Naive thymus-derived CD4-positive, alpha-beta T cell (primary cell): ENCODE results near the gene STON2. TPM values are rescaled to one million over a fixed set of nuclear protein-coding genes. Genes with fewer than 3 reads are reported as not detected.

ENCODE experiments used
- ATAC-seq: fragments of 150-1000 bp; cut with Tn5 transposase; 2 replicates; pipeline ENCODE4 v1.10.0; 2021; ENCODE audit warnings: mild to moderate bottlenecking, moderate library complexity
- CTCF ChIA-PET: fragments of 350-600 bp; sonication (Branson Sonifier 250); formaldehyde crosslinking; loops from one replicate; lab custom pipeline; 2021; ENCODE audit warnings: antibody characterized with exemption; lab: Charles Lee
- POLR2A ChIA-PET: fragments of 350-600 bp; sonication (Branson Sonifier 250); formaldehyde crosslinking; loops from one replicate; lab custom pipeline; 2021; ENCODE audit warnings: antibody characterized with exemption, inconsistent platforms; lab: Charles Lee
- DNase-seq, 9 donors: peaks; one replicate each; pipeline versions ENCODE4 v3.0.0 to v3.0.0-alpha.2; 2020 to 2022; ENCODE audit warnings: mixed read lengths in 1 of 9
- H3K27ac ChIP-seq: one replicate; pipeline ENCODE4 v1.7.0; 2013; ENCODE audit warnings: mild to moderate bottlenecking, low read depth, low read length, moderate library complexity
- H3K27me3 ChIP-seq, 2 donors: one replicate each; pipeline ENCODE4 v1.7.0; 2013; ENCODE audit warnings: low read length in 2 of 2, mild to moderate bottlenecking in 2 of 2, moderate library complexity in 2 of 2; ENCODE audit not compliant: control insufficient read depth in 2 of 2, insufficient read depth in 2 of 2
- H3K36me3 ChIP-seq, 3 experiments: 1 replicate in 2 of 3; 2 replicates in 1 of 3; pipeline ENCODE4 v1.7.0; 2013; ENCODE audit warnings: low read length in 3 of 3, mild to moderate bottlenecking in 3 of 3, moderate library complexity in 1 of 3; ENCODE audit not compliant: insufficient read depth in 3 of 3, control insufficient read depth in 2 of 3
- H3K4me1 ChIP-seq, 2 donors: one replicate each; pipeline ENCODE4 v1.7.0; 2013; ENCODE audit warnings: low read length in 2 of 2, mild to moderate bottlenecking in 2 of 2, moderate library complexity in 1 of 2; ENCODE audit not compliant: control insufficient read depth in 2 of 2, insufficient read depth in 2 of 2
- H3K4me3 ChIP-seq: 2 replicates; pipeline ENCODE4 v1.7.0; 2013; ENCODE audit warnings: mild to moderate bottlenecking, low read length
- H3K9me3 ChIP-seq, 3 experiments: 1 replicate in 2 of 3; 2 replicates in 1 of 3; pipeline ENCODE4 v1.7.0; 2013; ENCODE audit warnings: low read length in 3 of 3; ENCODE audit not compliant: control insufficient read depth in 2 of 3
- H3K27ac Mint-ChIP-seq, 9 donors: one replicate each; pipeline ENCODE4 v1.8.0; 2020 to 2022; ENCODE audit warnings: mixed read lengths in 9 of 9, mild to moderate bottlenecking in 8 of 9, moderate library complexity in 5 of 9, inconsistent platforms in 2 of 9
- H3K27me3 Mint-ChIP-seq, 5 donors: one replicate each; pipeline ENCODE4 v1.8.0; 2021 to 2022; ENCODE audit warnings: mixed read lengths in 5 of 5, mild to moderate bottlenecking in 1 of 5
- H3K36me3 Mint-ChIP-seq, 5 donors: one replicate each; pipeline ENCODE4 v1.8.0; 2020 to 2022; ENCODE audit warnings: mixed read lengths in 5 of 5, mild to moderate bottlenecking in 3 of 5, inconsistent platforms in 1 of 5
- H3K4me1 Mint-ChIP-seq, 7 donors: one replicate each; pipeline ENCODE4 v1.8.0; 2020 to 2022; ENCODE audit warnings: mixed read lengths in 7 of 7, mild to moderate bottlenecking in 3 of 7, inconsistent platforms in 1 of 7
- H3K4me3 Mint-ChIP-seq, 10 donors: one replicate each; pipeline ENCODE4 v1.8.0; 2020 to 2022; ENCODE audit warnings: mild to moderate bottlenecking in 10 of 10, mixed read lengths in 10 of 10, moderate library complexity in 6 of 10, inconsistent platforms in 2 of 10
- H3K9me3 Mint-ChIP-seq, 11 donors: one replicate each; pipeline ENCODE4 v1.8.0; 2020 to 2022; ENCODE audit warnings: mixed read lengths in 11 of 11, mild to moderate bottlenecking in 4 of 11, inconsistent platforms in 1 of 11, moderate library complexity in 1 of 11
- intact Hi-C, 2 donors: fragments of 100-400 bp; cut with micrococcal nuclease; formaldehyde crosslinking; loops; one replicate each; pipeline ENCODE4 v1.15.1; 2023
- polyA plus RNA-seq, 2 donors: library from polyadenylated mRNA; unstranded; fragments of 300-500 nt; fragmentation: Illumina TruSeq; gene quantifications; one replicate each; pipeline ENCODE4 v1.2.3, GENCODE V29; 2021
- total RNA-seq, 6 experiments: library from RNA in 5 of 6; stranded (reverse) in 5 of 6; gene quantifications; 1 replicate in 5 of 6; 2 replicates in 1 of 6; pipeline ENCODE4 v1.2.3 and lab custom pipeline; 2021 to 2026

Gene STON2
- total and polyA plus RNA-seq, 7 experiments from 2014 or later: 0.19 to 3.4 (median 0.65) TPM; not detected in 4

- Mint-ChIP-seq H3K4me3 (peak overlapping the region in 1 of 10 donors; percentile 13), H3K27me3 (peaks cover 12 to 31% (median 17%) of the 10 kb centered on the region in 5 donors), H3K4me1 (peaks cover 0 to 21% (median 6%) of the 10 kb centered on the region in 7 donors), H3K36me3 (no peaks in the 10 kb centered on the region), H3K27ac (no peak overlapping the region), H3K9me3 (no peaks in the 10 kb centered on the region)
- peak in 1 of 9 donors; percentile 8 for DNase-seq
- H3K36me3 ChIP-seq: no peaks in the 10 kb centered on the region
- ChIA-PET CTCF (interaction anchor here (0.8 to 5.4 kb wide), 2 partner anchors 196 to 200 kb away, joined by 3 to 35 read pairs; no protein-coding TSS in a partner anchor), POLR2A (no interaction called here)
- no peak overlapping the region for H3K4me3 ChIP-seq
- H3K9me3 ChIP-seq: no peaks in the 10 kb centered on the region
- intact Hi-C loops: loop anchor here in 1 of 2 donors (2.0 kb wide), 1 partner anchor 47 kb away; the partner anchor contains the start of gene GTF2A1
- no peak for ATAC-seq
- no peaks in the 10 kb centered on the region for H3K27me3 ChIP-seq
- H3K27ac ChIP-seq: no peak overlapping the region
- no peaks in the 10 kb centered on the region for H3K4me1 ChIP-seq
These were observed 132.1 kb downstream of the STON2 start for GRCh38 chr14:81268016-81268416.

GRCh38 chr14:81265636-81266169, 134.4 kb downstream of the STON2 start:
- no peaks in the 10 kb centered on the region for H3K36me3 ChIP-seq
- H3K27me3 ChIP-seq: no peaks in the 10 kb centered on the region
- H3K27me3 Mint-ChIP-seq: peaks cover 12 to 46% (median 32%) of the 10 kb centered on the region in 5 donors
- H3K4me3 Mint-ChIP-seq: no peak overlapping the region
- ATAC-seq (no peak), DNase-seq (no peak)
- H3K4me3 ChIP-seq: no peak overlapping the region
- no peaks in the 10 kb centered on the region for H3K9me3 ChIP-seq
- H3K4me1 Mint-ChIP-seq: peaks cover 0 to 21% (median 6%) of the 10 kb centered on the region in 7 donors
- H3K9me3 Mint-ChIP-seq: no peaks in the 10 kb centered on the region
- intact Hi-C loops: no loop called here
- H3K36me3 Mint-ChIP-seq: no peaks in the 10 kb centered on the region
- H3K27ac Mint-ChIP-seq: no peak overlapping the region
- H3K27ac ChIP-seq: no peak overlapping the region
- ChIA-PET CTCF (interaction anchor here (0.6 kb wide), 1 partner anchor 108 kb away, joined by 4 read pairs; no protein-coding TSS in a partner anchor), POLR2A (no interaction called here)
- no peaks in the 10 kb centered on the region for H3K4me1 ChIP-seq

DNA sequence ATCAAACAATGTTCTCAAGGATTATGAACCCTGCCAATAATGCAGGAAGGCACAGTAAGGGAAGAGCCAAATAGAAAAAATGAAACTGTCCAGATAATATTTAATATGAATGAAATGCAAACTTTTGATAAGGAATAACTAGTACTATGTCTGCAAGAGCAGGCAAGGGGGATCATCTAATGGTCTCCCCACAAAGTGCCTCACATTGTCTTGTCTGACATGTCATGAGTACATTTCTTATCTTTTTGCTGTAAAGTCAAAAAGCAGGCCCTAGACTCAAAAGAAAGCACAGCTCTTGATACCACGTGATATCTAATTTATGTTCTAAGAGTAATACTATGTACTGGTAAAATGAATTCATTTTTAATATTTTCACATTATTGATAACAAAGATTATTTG, 135.5 kb downstream of the STON2 start:
- H3K4me3 ChIP-seq: no peak overlapping the region
- no peak overlapping the region for H3K27ac ChIP-seq
- Mint-ChIP-seq H3K36me3 (no peaks in the 10 kb centered on the region), H3K9me3 (no peaks in the 10 kb centered on the region), H3K27ac (no peak overlapping the region), H3K4me1 (peaks cover 0 to 21% (median 6%) of the 10 kb centered on the region in 7 donors), H3K4me3 (no peak overlapping the region), H3K27me3 (peaks cover 12 to 46% (median 37%) of the 10 kb centered on the region in 5 donors)
- no peaks in the 10 kb centered on the region for H3K36me3 ChIP-seq
- H3K4me1 ChIP-seq: no peaks in the 10 kb centered on the region
- CTCF ChIA-PET: interaction anchor here (0.6 kb wide), 1 partner anchor 93 kb away, joined by 4 read pairs; no protein-coding TSS in a partner anchor
- ATAC-seq (no peak), DNase-seq (no peak)
- no peaks in the 10 kb centered on the region for H3K9me3 ChIP-seq
- no peaks in the 10 kb centered on the region for H3K27me3 ChIP-seq
- intact Hi-C loops: no loop called here
- POLR2A ChIA-PET: no interaction called here

GRCh38 chr14:81263777-81264410, 136.2 kb downstream of the STON2 start:
- Mint-ChIP-seq H3K4me1 (peaks cover 0 to 17% (median 6%) of the 10 kb centered on the region in 7 donors), H3K9me3 (no peaks in the 10 kb centered on the region), H3K4me3 (no peak overlapping the region), H3K27ac (no peak overlapping the region), H3K36me3 (no peaks in the 10 kb centered on the region), H3K27me3 (peaks cover 8 to 43% (median 40%) of the 10 kb centered on the region in 5 donors)
- no peak overlapping the region for H3K27ac ChIP-seq
- no peaks in the 10 kb centered on the region for H3K4me1 ChIP-seq
- no peaks in the 10 kb centered on the region for H3K36me3 ChIP-seq
- ATAC-seq (peak; percentile 40), DNase-seq (no peak)
- POLR2A ChIA-PET: interaction anchor here (0.6 kb wide), 1 partner anchor 197 kb away, joined by 3 read pairs; no protein-coding TSS in a partner anchor
- no peaks in the 10 kb centered on the region for H3K27me3 ChIP-seq
- no peak overlapping the region for H3K4me3 ChIP-seq
- H3K9me3 ChIP-seq: no peaks in the 10 kb centered on the region
- intact Hi-C loops: no loop called here
- CTCF ChIA-PET: no interaction called here

- H3K27me3 Mint-ChIP-seq: peaks cover 0 to 25% (median 24%) of the 10 kb centered on the region in 5 donors
- no peak overlapping the region for H3K27ac Mint-ChIP-seq
- POLR2A ChIA-PET: no interaction called here
- Histone ChIP-seq H3K27me3 (no peaks in the 10 kb centered on the region), H3K36me3 (no peaks in the 10 kb centered on the region), H3K27ac (no peak overlapping the region), H3K4me3 (no peak overlapping the region), H3K9me3 (no peaks in the 10 kb centered on the region), H3K4me1 (no peaks in the 10 kb centered on the region)
- no peak for DNase-seq
- H3K4me1 Mint-ChIP-seq: peaks cover 0 to 4% (median 1%) of the 10 kb centered on the region in 7 donors
- no peaks in the 10 kb centered on the region for H3K9me3 Mint-ChIP-seq
- H3K4me3 Mint-ChIP-seq: no peak overlapping the region
- intact Hi-C loops: no loop called here
- CTCF ChIA-PET: no interaction called here
- no peaks in the 10 kb centered on the region for H3K36me3 Mint-ChIP-seq
- ATAC-seq: no peak
These were observed 138.9 kb downstream of the STON2 start for GRCh38 chr14:81261176-81261575.

DNA sequence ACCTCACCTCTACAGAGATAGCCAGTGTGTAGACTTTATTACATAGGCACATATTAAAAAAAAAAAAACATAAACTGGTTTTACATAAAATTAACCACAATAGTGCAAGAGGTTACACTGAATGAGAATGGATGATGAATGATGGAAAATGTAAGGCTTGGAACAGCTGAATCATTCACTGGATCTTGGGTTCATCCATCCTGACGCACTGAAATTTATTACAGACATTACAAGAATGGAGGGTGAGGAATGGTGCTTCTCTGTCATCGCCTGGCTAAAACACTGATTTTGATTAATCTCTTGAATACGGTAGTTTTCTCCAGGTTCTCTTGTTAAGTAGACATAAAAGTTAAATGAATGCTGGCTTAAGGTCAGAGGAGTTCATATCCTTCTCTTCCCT, 139.4 kb downstream of the STON2 start:
- no peaks in the 10 kb centered on the region for H3K4me1 ChIP-seq
- no peaks in the 10 kb centered on the region for H3K9me3 ChIP-seq
- ATAC-seq: no peak
- H3K9me3 Mint-ChIP-seq: no peaks in the 10 kb centered on the region
- no peaks in the 10 kb centered on the region for H3K27me3 ChIP-seq
- peaks cover 0 to 25% (median 20%) of the 10 kb centered on the region in 5 donors for H3K27me3 Mint-ChIP-seq
- H3K4me1 Mint-ChIP-seq: peaks cover 0 to 3% (median 0%) of the 10 kb centered on the region in 7 donors
- no peak for DNase-seq
- H3K36me3 ChIP-seq: no peaks in the 10 kb centered on the region
- ChIA-PET CTCF (no interaction called here), POLR2A (no interaction called here)
- no peaks in the 10 kb centered on the region for H3K36me3 Mint-ChIP-seq
- intact Hi-C loops: no loop called here
- no peak overlapping the region for H3K27ac Mint-ChIP-seq
- H3K27ac ChIP-seq: no peak overlapping the region
- H3K4me3 Mint-ChIP-seq: no peak overlapping the region
- H3K4me3 ChIP-seq: no peak overlapping the region
